ENCODE data around the gene BAIAP2L2.
A peak's percentile ranks its signal among the peaks of the same experiment; 100 is the strongest.
"Not testable (repeated sequence)": the region's sequence is repeated elsewhere in the genome, so short reads cannot be mapped to it uniquely, and the experiment has no call there.

BAIAP2L2 gene

GRCh38 chr22:38118182-38118581, 7.7 kb upstream of the BAIAP2L2 start:
- Histone ChIP-seq H3K9me3 (no peaks in the 10 kb centered on the region), H3K27ac (no peak overlapping the region), H3K27me3 (no peaks in the 10 kb centered on the region), H3K4me1 (peaks cover 61% of the 10 kb centered on the region), H3K4me2 (no peak overlapping the region), H3K36me3 (peaks cover 17% of the 10 kb centered on the region; the same call in 1 of the 2 replicates), H3K9ac (no peak overlapping the region), H4K20me1 (no peaks in the 10 kb centered on the region), H3K4me3 (no peak overlapping the region)
- TF ChIP-seq Cebpa-rat (IDR thresholded peaks at IDR 0.05): no peak

GRCh38 chr22:38117556-38117955, 7.1 kb upstream of the BAIAP2L2 start:
- Histone ChIP-seq H3K36me3 (peaks cover 23% of the 10 kb centered on the region; the same call in 1 of the 2 replicates), H3K4me1 (peaks cover 54% of the 10 kb centered on the region)
- not testable (repeated sequence) for H3K27ac ChIP-seq, H3K4me3 ChIP-seq, H3K9me3 ChIP-seq, H3K27me3 ChIP-seq, H3K4me2 ChIP-seq, H3K9ac ChIP-seq, H4K20me1 ChIP-seq

- H3K36me3 ChIP-seq: peaks cover 39% of the 10 kb centered on the region
- H3K27ac ChIP-seq: no peak overlapping the region
- no peaks in the 10 kb centered on the region for H3K9me3 ChIP-seq
- H4K20me1 ChIP-seq: no peaks in the 10 kb centered on the region
- no peaks in the 10 kb centered on the region for H3K27me3 ChIP-seq
- H3K4me3 ChIP-seq: no peak overlapping the region
- H3K4me2 ChIP-seq: peak overlapping the region; percentile 62; the same call in 1 of the 2 replicates
- H3K9ac ChIP-seq: no peak overlapping the region
- TF ChIP-seq Cebpa-rat (IDR thresholded peaks at IDR 0.05): no peak
- H3K4me1 ChIP-seq: peaks cover 35% of the 10 kb centered on the region
These were observed 5.1 kb upstream of the BAIAP2L2 start for GRCh38 chr22:38115423-38116205.

GRCh38 chr22:38114484-38115398, 4.3 kb upstream of the BAIAP2L2 start:
- peaks cover 26% of the 10 kb centered on the region for H3K4me1 ChIP-seq
- H3K9ac ChIP-seq: no peak overlapping the region
- H3K27me3 ChIP-seq: no peaks in the 10 kb centered on the region
- H3K4me3 ChIP-seq: no peak overlapping the region
- no peak for TF ChIP-seq Cebpa-rat (IDR thresholded peaks at IDR 0.05)
- peak overlapping the region; percentile 62 for H3K4me2 ChIP-seq
- no peak overlapping the region for H3K27ac ChIP-seq
- H3K9me3 ChIP-seq: no peaks in the 10 kb centered on the region
- peaks cover 44% of the 10 kb centered on the region for H3K36me3 ChIP-seq
- no peaks in the 10 kb centered on the region for H4K20me1 ChIP-seq

GRCh38 chr22:38112381-38112780, 1.9 kb upstream of the BAIAP2L2 start:
- Histone ChIP-seq H3K27me3 (no peaks in the 10 kb centered on the region), H3K4me2 (no peak overlapping the region), H3K36me3 (peaks cover 44% of the 10 kb centered on the region), H3K27ac (no peak overlapping the region), H3K9me3 (no peaks in the 10 kb centered on the region), H4K20me1 (no peaks in the 10 kb centered on the region), H3K9ac (no peak overlapping the region), H3K4me1 (peaks cover 36% of the 10 kb centered on the region), H3K4me3 (no peak overlapping the region)
- no peak for TF ChIP-seq Cebpa-rat (IDR thresholded peaks at IDR 0.05)

- H3K27ac ChIP-seq: no peak overlapping the region
- no peaks in the 10 kb centered on the region for H3K9me3 ChIP-seq
- TF ChIP-seq Cebpa-rat (IDR thresholded peaks at IDR 0.05): no peak
- peaks cover 41% of the 10 kb centered on the region for H3K4me1 ChIP-seq
- H4K20me1 ChIP-seq: no peaks in the 10 kb centered on the region
- peaks cover 44% of the 10 kb centered on the region for H3K36me3 ChIP-seq
- H3K27me3 ChIP-seq: no peaks in the 10 kb centered on the region
- H3K4me2 ChIP-seq: no peak overlapping the region
- H3K4me3 ChIP-seq: no peak overlapping the region
- H3K9ac ChIP-seq: no peak overlapping the region
These were observed 1.5 kb upstream of the BAIAP2L2 start for GRCh38 chr22:38111925-38112355.

- H3K4me1 ChIP-seq: peaks cover 41% of the 10 kb centered on the region
- H3K9me3 ChIP-seq: no peaks in the 10 kb centered on the region
- no peaks in the 10 kb centered on the region for H4K20me1 ChIP-seq
- H3K36me3 ChIP-seq: peaks cover 43% of the 10 kb centered on the region
- TF ChIP-seq Cebpa-rat (IDR thresholded peaks at IDR 0.05): no peak
- H3K9ac ChIP-seq: no peak overlapping the region
- H3K4me2 ChIP-seq: no peak overlapping the region
- no peaks in the 10 kb centered on the region for H3K27me3 ChIP-seq
- 0 out of 2 replicates have a peak overlapping the region, but pooled peaks have one; percentile 4 for H3K27ac ChIP-seq
- H3K4me3 ChIP-seq: no peak overlapping the region
These were observed 674 bp upstream of the BAIAP2L2 start for GRCh38 chr22:38110863-38111852.

- H3K4me2 ChIP-seq: no peak overlapping the region
- H3K9ac ChIP-seq: no peak overlapping the region
- TF ChIP-seq Cebpa-rat (IDR thresholded peaks at IDR 0.05): no peak
- H3K27ac ChIP-seq: no peak overlapping the region
- H3K4me3 ChIP-seq: no peak overlapping the region
- H3K4me1 ChIP-seq: peaks cover 37% of the 10 kb centered on the region
- no peaks in the 10 kb centered on the region for H3K27me3 ChIP-seq
- no peaks in the 10 kb centered on the region for H3K9me3 ChIP-seq
- H3K36me3 ChIP-seq: peaks cover 31% of the 10 kb centered on the region
- H4K20me1 ChIP-seq: no peaks in the 10 kb centered on the region
These were observed 998 bp downstream of the BAIAP2L2 start for GRCh38 chr22:38109371-38110001.
